ENCODE data around the gene RPL36.

Gene RPL36

GRCh38 chr19:5661483-5661882 is 28.6 kb upstream of the RPL36 start:
- Histone ChIP-seq H3K4me1 (ENCODE audit: control insufficient read depth in 2 of 2, insufficient read depth in 1 of 2, low read depth in 1 of 2, low read length in 2 of 2) (no peaks in the 10 kb centered on the region), H3K4me2 (ENCODE audit: insufficient read depth, low read length, poor library complexity, severe bottlenecking) (no peak overlapping the region), H4K8ac (ENCODE audit: low read depth, low read length) (no peak overlapping the region), H3K9me3 (replicated peaks in 1 of 2; ENCODE audit: control insufficient read depth in 2 of 2, insufficient read depth in 1 of 2, low read depth in 1 of 2, low read length in 2 of 2) (no peaks in the 10 kb centered on the region), H2AFZ (ENCODE audit: low read length) (no peak overlapping the region), H2BK15ac (ENCODE audit: low read length) (no peak overlapping the region), H3K36me3 (replicated peaks in 1 of 2; ENCODE audit: control insufficient read depth in 2 of 2, insufficient read depth in 2 of 2, low read length in 2 of 2) (peaks cover 61 to 94% of the 10 kb centered on the region in 2 donors), H3K4me3 (ENCODE audit: low read length in 2 of 2) (no peak overlapping the region), H3K9ac (ENCODE audit: low read depth, low read length, poor library complexity) (no peak overlapping the region), H3K14ac (ENCODE audit: low read length) (no peak overlapping the region), H2BK5ac (ENCODE audit: low read length) (no peak overlapping the region), H3K79me1 (ENCODE audit: low read depth, low read length) (peaks cover 4% of the 10 kb centered on the region), H3K18ac (ENCODE audit: low read length) (no peak overlapping the region), H3K27me3 (ENCODE audit: control insufficient read depth in 3 of 3, insufficient read depth in 3 of 3, low read depth in 1 of 3, low read length in 3 of 3) (no peaks in the 10 kb centered on the region), H3K4ac (ENCODE audit: low read length) (no peak overlapping the region), H2BK120ac (ENCODE audit: low read depth, low read length) (no peak overlapping the region), H3K27ac (replicated peaks; ENCODE audit: low read length) (no peak overlapping the region), H4K91ac (ENCODE audit: low read depth, low read length, poor library complexity) (no peak overlapping the region), H2BK12ac (ENCODE audit: low read length) (peak overlapping the region; percentile 10), H2AK5ac (ENCODE audit: low read depth, low read length) (no peak overlapping the region), H3K23ac (ENCODE audit: low read depth, low read length, poor library complexity) (peak overlapping the region; percentile 73)
- WGBS, 2 donors (ENCODE audit: extremely low coverage in 2 of 2, insufficient read length in 2 of 2, insufficient replicate concordance in 1 of 2) = no CpG with 5 or more reads among the region's 42 CpGs
- no peak for DNase-seq (ENCODE audit: low spot score)

GRCh38 chr19:5663904-5664303 is 26.2 kb upstream of the RPL36 start:
- Histone ChIP-seq H2BK120ac (ENCODE audit: low read depth, low read length) (no peak overlapping the region), H2BK15ac (ENCODE audit: low read length) (no peak overlapping the region), H3K14ac (ENCODE audit: low read length) (no peak overlapping the region), H3K9ac (ENCODE audit: low read depth, low read length, poor library complexity) (no peak overlapping the region), H2AFZ (ENCODE audit: low read length) (no peak overlapping the region), H3K36me3 (replicated peaks in 1 of 2; ENCODE audit: control insufficient read depth in 2 of 2, insufficient read depth in 2 of 2, low read length in 2 of 2) (peaks cover 65 to 96% of the 10 kb centered on the region in 2 donors), H3K9me3 (replicated peaks in 1 of 2; ENCODE audit: control insufficient read depth in 2 of 2, insufficient read depth in 1 of 2, low read depth in 1 of 2, low read length in 2 of 2) (no peaks in the 10 kb centered on the region), H3K4me3 (ENCODE audit: low read length in 2 of 2) (no peak overlapping the region), H2BK5ac (ENCODE audit: low read length) (no peak overlapping the region), H3K27ac (replicated peaks; ENCODE audit: low read length) (no peak overlapping the region), H2BK12ac (ENCODE audit: low read length) (no peak overlapping the region), H3K79me1 (ENCODE audit: low read depth, low read length) (peaks cover 4% of the 10 kb centered on the region), H2AK5ac (ENCODE audit: low read depth, low read length) (no peak overlapping the region), H4K8ac (ENCODE audit: low read depth, low read length) (no peak overlapping the region), H3K27me3 (ENCODE audit: control insufficient read depth in 3 of 3, insufficient read depth in 3 of 3, low read depth in 1 of 3, low read length in 3 of 3) (no peaks in the 10 kb centered on the region), H4K91ac (ENCODE audit: low read depth, low read length, poor library complexity) (no peak overlapping the region), H3K18ac (ENCODE audit: low read length) (no peak overlapping the region), H3K4ac (ENCODE audit: low read length) (no peak overlapping the region), H3K4me2 (ENCODE audit: insufficient read depth, low read length, poor library complexity, severe bottlenecking) (no peak overlapping the region), H3K23ac (ENCODE audit: low read depth, low read length, poor library complexity) (no peak overlapping the region), H3K4me1 (ENCODE audit: control insufficient read depth in 2 of 2, insufficient read depth in 1 of 2, low read depth in 1 of 2, low read length in 2 of 2) (peaks cover 0 to 4% of the 10 kb centered on the region in 2 donors)
- no peak for DNase-seq (ENCODE audit: low spot score)
- no CpG with 5 or more reads among the region's 17 CpGs for WGBS, 2 donors (ENCODE audit: extremely low coverage in 2 of 2, insufficient read length in 2 of 2, insufficient replicate concordance in 1 of 2)

- H3K23ac ChIP-seq (ENCODE audit: low read depth, low read length, poor library complexity) = no peak overlapping the region
- H3K18ac ChIP-seq (ENCODE audit: low read length) = no peak overlapping the region
- no peaks in the 10 kb centered on the region for H3K9me3 ChIP-seq (replicated peaks in 1 of 2; ENCODE audit: control insufficient read depth in 2 of 2, insufficient read depth in 1 of 2, low read depth in 1 of 2, low read length in 2 of 2)
- no peak for DNase-seq (ENCODE audit: low spot score)
- H3K27ac ChIP-seq (replicated peaks; ENCODE audit: low read length) = no peak overlapping the region
- H3K27me3 ChIP-seq (ENCODE audit: control insufficient read depth in 3 of 3, insufficient read depth in 3 of 3, low read depth in 1 of 3, low read length in 3 of 3) = no peaks in the 10 kb centered on the region
- no peak overlapping the region for H2BK5ac ChIP-seq (ENCODE audit: low read length)
- no peak overlapping the region for H2AFZ ChIP-seq (ENCODE audit: low read length)
- H3K4me3 ChIP-seq (ENCODE audit: low read length in 2 of 2) = no peak overlapping the region
- H4K8ac ChIP-seq (ENCODE audit: low read depth, low read length) = no peak overlapping the region
- no peak overlapping the region for H3K4me2 ChIP-seq (ENCODE audit: insufficient read depth, low read length, poor library complexity, severe bottlenecking)
- H3K4me1 ChIP-seq (ENCODE audit: control insufficient read depth in 2 of 2, insufficient read depth in 1 of 2, low read depth in 1 of 2, low read length in 2 of 2) = peaks cover 0 to 4% of the 10 kb centered on the region in 2 donors
- no peak overlapping the region for H3K14ac ChIP-seq (ENCODE audit: low read length)
- H2BK12ac ChIP-seq (ENCODE audit: low read length) = no peak overlapping the region
- H2BK120ac ChIP-seq (ENCODE audit: low read depth, low read length) = no peak overlapping the region
- H3K36me3 ChIP-seq (replicated peaks in 1 of 2; ENCODE audit: control insufficient read depth in 2 of 2, insufficient read depth in 2 of 2, low read length in 2 of 2) = peaks cover 71 to 97% of the 10 kb centered on the region in 2 donors
- no peak overlapping the region for H3K9ac ChIP-seq (ENCODE audit: low read depth, low read length, poor library complexity)
- no peak overlapping the region for H3K4ac ChIP-seq (ENCODE audit: low read length)
- H2BK15ac ChIP-seq (ENCODE audit: low read length) = no peak overlapping the region
- H3K79me1 ChIP-seq (ENCODE audit: low read depth, low read length) = peaks cover 8% of the 10 kb centered on the region
- no peak overlapping the region for H2AK5ac ChIP-seq (ENCODE audit: low read depth, low read length)
- H4K91ac ChIP-seq (ENCODE audit: low read depth, low read length, poor library complexity) = no peak overlapping the region
- no CpG with 5 or more reads among the region's 2 CpGs for WGBS, 2 donors (ENCODE audit: extremely low coverage in 2 of 2, insufficient read length in 2 of 2, insufficient replicate concordance in 1 of 2)
These were observed 25.6 kb upstream of the RPL36 start for GRCh38 chr19:5664515-5664914.

GRCh38 chr19:5665781-5666513 is 24.1 kb upstream of the RPL36 start:
- no peak overlapping the region for H3K14ac ChIP-seq (ENCODE audit: low read length)
- no peak overlapping the region for H3K4me2 ChIP-seq (ENCODE audit: insufficient read depth, low read length, poor library complexity, severe bottlenecking)
- H3K9ac ChIP-seq (ENCODE audit: low read depth, low read length, poor library complexity) = no peak overlapping the region
- no peaks in the 10 kb centered on the region for H3K27me3 ChIP-seq (ENCODE audit: control insufficient read depth in 3 of 3, insufficient read depth in 3 of 3, low read depth in 1 of 3, low read length in 3 of 3)
- WGBS, 2 donors (ENCODE audit: extremely low coverage in 2 of 2, insufficient read length in 2 of 2, insufficient replicate concordance in 1 of 2) = no CpG with 5 or more reads among the region's 10 CpGs
- H3K4me3 ChIP-seq (ENCODE audit: low read length in 2 of 2) = no peak overlapping the region
- no peaks in the 10 kb centered on the region for H3K9me3 ChIP-seq (replicated peaks in 1 of 2; ENCODE audit: control insufficient read depth in 2 of 2, insufficient read depth in 1 of 2, low read depth in 1 of 2, low read length in 2 of 2)
- no peak overlapping the region for H4K91ac ChIP-seq (ENCODE audit: low read depth, low read length, poor library complexity)
- no peak overlapping the region for H4K8ac ChIP-seq (ENCODE audit: low read depth, low read length)
- H3K23ac ChIP-seq (ENCODE audit: low read depth, low read length, poor library complexity) = no peak overlapping the region
- peaks cover 68 to 91% of the 10 kb centered on the region in 2 donors for H3K36me3 ChIP-seq (replicated peaks in 1 of 2; ENCODE audit: control insufficient read depth in 2 of 2, insufficient read depth in 2 of 2, low read length in 2 of 2)
- peaks cover 8% of the 10 kb centered on the region for H3K79me1 ChIP-seq (ENCODE audit: low read depth, low read length)
- no peak overlapping the region for H3K4ac ChIP-seq (ENCODE audit: low read length)
- no peak overlapping the region for H2AFZ ChIP-seq (ENCODE audit: low read length)
- no peak overlapping the region for H2BK120ac ChIP-seq (ENCODE audit: low read depth, low read length)
- no peak overlapping the region for H2AK5ac ChIP-seq (ENCODE audit: low read depth, low read length)
- H3K18ac ChIP-seq (ENCODE audit: low read length) = no peak overlapping the region
- no peak overlapping the region for H2BK15ac ChIP-seq (ENCODE audit: low read length)
- no peak for DNase-seq (ENCODE audit: low spot score)
- H3K27ac ChIP-seq (replicated peaks; ENCODE audit: low read length) = no peak overlapping the region
- H2BK12ac ChIP-seq (ENCODE audit: low read length) = no peak overlapping the region
- no peak overlapping the region for H2BK5ac ChIP-seq (ENCODE audit: low read length)
- H3K4me1 ChIP-seq (ENCODE audit: control insufficient read depth in 2 of 2, insufficient read depth in 1 of 2, low read depth in 1 of 2, low read length in 2 of 2) = peaks cover 0 to 4% of the 10 kb centered on the region in 2 donors

All from neuronal stem cell (in vitro differentiated cells).